ENCODE measurements around the gene FBRS. TPM values are rescaled to one million over a fixed set of nuclear protein-coding genes. Genes with fewer than 3 reads are reported as not detected.

FBRS gene
- total and polyA plus RNA-seq, 10 of the 15 experiments (the other 5 are each of a cell fraction or from before 2014, with no cell fraction given): 0.45 to 87.6 (median 14.6) TPM

- TF ChIP-seq ZNF274 (IDR thresholded peaks at IDR 0.05; ENCODE audit: insufficient read depth, insufficient read length) (no peak), EZH2 (IDR thresholded peaks at IDR 0.05; ENCODE audit: borderline replicate concordance, control insufficient read depth, low read depth, low read length) (no peak), SP1 (IDR thresholded peaks at IDR 0.05; ENCODE audit: low read depth, low read length) (peak; percentile 9), RB1 (IDR thresholded peaks at IDR 0.05; ENCODE audit: borderline replicate concordance) (no peak), HDGF (IDR thresholded peaks at IDR 0.05) (0 out of 2 replicates have a peak, but pooled peaks have one; percentile 57), POLR2AphosphoS5 (IDR thresholded peaks at IDR 0.05; ENCODE audit: low read length) (peak; percentile 39; the same call in 1 of the 2 replicates), TBL1XR1 (IDR thresholded peaks at IDR 0.05; ENCODE audit: low read depth, low read length) (no peak), IKZF1 (conservative IDR thresholded peaks at IDR 0.05) (peak; percentile 43), EED (IDR thresholded peaks at IDR 0.05; ENCODE audit: low read depth) (0 out of 2 replicates have a peak, but pooled peaks have one; percentile 33), TAF1 (IDR thresholded peaks at IDR 0.05; ENCODE audit: borderline replicate concordance, low read depth, low read length) (peak; percentile 38; the same call in 1 of the 2 replicates), BHLHE40 (IDR thresholded peaks at IDR 0.05; ENCODE audit: borderline replicate concordance in 1 of 2, low read depth in 2 of 2, low read length in 1 of 2) (peak; percentile 39 to 45; a peak in 1 of 4 replicates), SPI1 (IDR thresholded peaks at IDR 0.05; ENCODE audit: borderline replicate concordance, insufficient read depth, low read depth, low read length) (peak; percentile 33; the same call in 1 of the 2 replicates), CREM (IDR thresholded peaks at IDR 0.05; ENCODE audit: low read depth) (peak; percentile 32; the same call in 1 of the 2 replicates), MXI1 (IDR thresholded peaks at IDR 0.05; ENCODE audit: low read depth, low read length) (peak; percentile 40; the same call in 1 of the 2 replicates), SIN3A (IDR thresholded peaks at IDR 0.05; ENCODE audit: low read depth, low read length) (0 out of 2 replicates have a peak, but pooled peaks have one; percentile 23), SUPT20H (IDR thresholded peaks at IDR 0.05; ENCODE audit: borderline replicate concordance, control insufficient read depth, low read depth, low read length) (no peak)
- TF ChIP-seq, protein P1, sequence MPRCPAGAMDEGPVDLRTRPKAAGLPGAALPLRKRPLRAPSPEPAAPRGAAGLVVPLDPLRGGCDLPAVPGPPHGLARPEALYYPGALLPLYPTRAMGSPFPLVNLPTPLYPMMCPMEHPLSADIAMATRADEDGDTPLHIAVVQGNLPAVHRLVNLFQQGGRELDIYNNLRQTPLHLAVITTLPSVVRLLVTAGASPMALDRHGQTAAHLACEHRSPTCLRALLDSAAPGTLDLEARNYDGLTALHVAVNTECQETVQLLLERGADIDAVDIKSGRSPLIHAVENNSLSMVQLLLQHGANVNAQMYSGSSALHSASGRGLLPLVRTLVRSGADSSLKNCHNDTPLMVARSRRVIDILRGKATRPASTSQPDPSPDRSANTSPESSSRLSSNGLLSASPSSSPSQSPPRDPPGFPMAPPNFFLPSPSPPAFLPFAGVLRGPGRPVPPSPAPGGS (IDR thresholded peaks at IDR 0.05; ENCODE audit: borderline replicate concordance, insufficient read depth, low read depth, low read length, poor library complexity, severe bottlenecking): peak; percentile 64
- TF ChIP-seq, protein P2, sequence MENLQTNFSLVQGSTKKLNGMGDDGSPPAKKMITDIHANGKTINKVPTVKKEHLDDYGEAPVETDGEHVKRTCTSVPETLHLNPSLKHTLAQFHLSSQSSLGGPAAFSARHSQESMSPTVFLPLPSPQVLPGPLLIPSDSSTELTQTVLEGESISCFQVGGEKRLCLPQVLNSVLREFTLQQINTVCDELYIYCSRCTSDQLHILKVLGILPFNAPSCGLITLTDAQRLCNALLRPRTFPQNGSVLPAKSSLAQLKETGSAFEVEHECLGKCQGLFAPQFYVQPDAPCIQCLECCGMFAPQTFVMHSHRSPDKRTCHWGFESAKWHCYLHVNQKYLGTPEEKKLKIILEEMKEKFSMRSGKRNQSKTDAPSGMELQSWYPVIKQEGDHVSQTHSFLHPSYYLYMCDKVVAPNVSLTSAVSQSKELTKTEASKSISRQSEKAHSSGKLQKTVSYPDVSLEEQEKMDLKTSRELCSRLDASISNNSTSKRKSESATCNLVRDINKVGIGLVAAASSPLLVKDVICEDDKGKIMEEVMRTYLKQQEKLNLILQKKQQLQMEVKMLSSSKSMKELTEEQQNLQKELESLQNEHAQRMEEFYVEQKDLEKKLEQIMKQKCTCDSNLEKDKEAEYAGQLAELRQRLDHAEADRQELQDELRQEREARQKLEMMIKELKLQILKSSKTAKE (IDR thresholded peaks at IDR 0.05; ENCODE audit: low read depth, poor library complexity, severe bottlenecking): peak; percentile 50
These were observed 2.4 kb downstream of the FBRS start (continued) for GRCh38 chr16:30660424-30661261.
